Amniotic stem cell (primary cell): ENCODE results near the gene RDH13.
"Not testable (repeated sequence)": the region's sequence is repeated elsewhere in the genome, so short reads cannot be mapped to it uniquely, and the experiment has no call there.

Source experiments
- DNase-seq: peaks from one replicate; lab custom pipeline; 2025; lab: John Stamatoyannopoulos, UW

Gene RDH13

GRCh38 chr19:55044771-55045716, 17.9 kb downstream of the RDH13 start:
- no peak for DNase-seq

GRCh38 chr19:55044286-55044685, 18.7 kb downstream of the RDH13 start:
- DNase-seq: no peak

GRCh38 chr19:55042688-55043087, 20.3 kb downstream of the RDH13 start:
- DNase-seq: no peak

GRCh38 chr19:55042344-55042678, 20.6 kb downstream of the RDH13 start:
- no peak for DNase-seq

GRCh38 chr19:55041627-55042343, 21.2 kb downstream of the RDH13 start:
- no peak for DNase-seq

- no peak for DNase-seq
These were observed 21.7 kb downstream of the RDH13 start for GRCh38 chr19:55041244-55041626.

- DNase-seq: not testable (repeated sequence)
These were observed 22.3 kb downstream of the RDH13 start for GRCh38 chr19:55040654-55041053.

GRCh38 chr19:55037603-55038002, 25.3 kb downstream of the RDH13 start:
- DNase-seq: not testable (repeated sequence)

GRCh38 chr19:55036058-55036457, 26.9 kb downstream of the RDH13 start:
- no peak for DNase-seq

- DNase-seq: no peak
These were observed 28.2 kb downstream of the RDH13 start for GRCh38 chr19:55034751-55035150.

GRCh38 chr19:55032976-55033643, 29.8 kb downstream of the RDH13 start:
- not testable (repeated sequence) for DNase-seq

- no peak for DNase-seq
These were observed 30.7 kb downstream of the RDH13 start for GRCh38 chr19:55032170-55032800.

GRCh38 chr19:55031178-55031577, 31.8 kb downstream of the RDH13 start:
- no peak for DNase-seq

GRCh38 chr19:55028757-55029156, 34.2 kb downstream of the RDH13 start:
- no peak for DNase-seq

- DNase-seq: no peak
These were observed 35.2 kb downstream of the RDH13 start for GRCh38 chr19:55027472-55028337.

GRCh38 chr19:55027140-55027471, 35.8 kb downstream of the RDH13 start:
- DNase-seq: not testable (repeated sequence)

- DNase-seq: no peak
These were observed 38.8 kb downstream of the RDH13 start for GRCh38 chr19:55024111-55024510.

- DNase-seq: not testable (repeated sequence)
These were observed 42.6 kb downstream of the RDH13 start for GRCh38 chr19:55020351-55020750.

GRCh38 chr19:55018633-55019032, 44.3 kb downstream of the RDH13 start:
- DNase-seq: no peak

- DNase-seq: no peak
These were observed 44.7 kb downstream of the RDH13 start for GRCh38 chr19:55018216-55018615.

- no peak for DNase-seq
These were observed 46.9 kb downstream of the RDH13 start for GRCh38 chr19:55016017-55016416.
